ENCODE measurements around the gene LAMA3. TPM values are rescaled to one million over a fixed set of nuclear protein-coding genes. Genes with fewer than 3 reads are reported as not detected.

LAMA3 gene
- total RNA-seq, 1 experiment from 2014 or later = 6.4 TPM

DNA sequence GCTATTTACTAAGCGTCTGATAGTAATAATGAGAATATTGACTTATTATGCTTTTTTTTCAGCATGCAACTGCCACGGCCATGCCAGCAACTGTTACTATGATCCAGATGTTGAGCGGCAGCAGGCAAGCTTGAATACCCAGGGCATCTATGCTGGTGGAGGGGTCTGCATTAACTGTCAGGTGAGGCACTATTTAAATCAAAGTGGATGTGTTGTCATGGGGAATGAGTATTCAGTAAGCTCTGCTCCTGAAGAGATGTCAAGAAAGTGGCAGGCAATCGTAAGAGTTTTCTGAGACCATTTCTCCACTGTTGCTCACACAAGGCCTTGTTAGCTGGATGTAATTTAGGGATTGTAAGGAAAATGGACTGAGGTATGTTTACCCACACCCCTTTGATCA, 74.1 kb downstream of the LAMA3 start:
- no peak overlapping the region for H3K4me3 ChIP-seq
- no peak for DNase-seq
- no peaks in the 10 kb centered on the region for H3K27me3 ChIP-seq
- H3K9me3 ChIP-seq = no peaks in the 10 kb centered on the region; the same call in none of the 2 replicates
- H3K36me3 ChIP-seq = peaks cover 24% of the 10 kb centered on the region

DNA sequence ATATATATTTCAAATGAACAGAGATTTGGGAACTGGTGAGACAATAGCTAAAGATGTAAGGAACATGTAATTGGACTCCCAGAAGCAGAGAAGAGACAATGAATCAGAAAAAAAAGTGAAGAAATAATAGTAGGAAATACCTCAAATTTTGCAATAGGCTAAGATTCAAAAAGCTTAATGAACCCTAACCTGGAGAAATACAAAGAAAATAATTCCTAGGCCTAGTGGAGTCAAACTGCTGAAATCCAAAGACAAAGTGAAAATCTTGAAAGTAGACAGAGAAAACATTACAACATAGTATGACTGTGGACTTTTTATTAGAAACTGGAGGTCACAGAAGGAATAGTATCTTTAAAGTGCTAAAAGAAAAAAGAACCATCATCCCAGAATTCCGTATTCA, 76.7 kb downstream of the LAMA3 start:
- Histone ChIP-seq H3K4me3 (no peak overlapping the region), H3K27me3 (no peaks in the 10 kb centered on the region), H3K9me3 (no peaks in the 10 kb centered on the region; the same call in none of the 2 replicates), H3K36me3 (peaks cover 29% of the 10 kb centered on the region)
- DNase-seq = no peak

- Histone ChIP-seq H3K27me3 (no peaks in the 10 kb centered on the region), H3K4me3 (no peak overlapping the region), H3K36me3 (peaks cover 20% of the 10 kb centered on the region), H3K9me3 (no peaks in the 10 kb centered on the region; the same call in none of the 2 replicates)
- no peak for DNase-seq
Measured at GRCh38 chr18:23772327-23773024, 83.2 kb downstream of the LAMA3 start.

DNA sequence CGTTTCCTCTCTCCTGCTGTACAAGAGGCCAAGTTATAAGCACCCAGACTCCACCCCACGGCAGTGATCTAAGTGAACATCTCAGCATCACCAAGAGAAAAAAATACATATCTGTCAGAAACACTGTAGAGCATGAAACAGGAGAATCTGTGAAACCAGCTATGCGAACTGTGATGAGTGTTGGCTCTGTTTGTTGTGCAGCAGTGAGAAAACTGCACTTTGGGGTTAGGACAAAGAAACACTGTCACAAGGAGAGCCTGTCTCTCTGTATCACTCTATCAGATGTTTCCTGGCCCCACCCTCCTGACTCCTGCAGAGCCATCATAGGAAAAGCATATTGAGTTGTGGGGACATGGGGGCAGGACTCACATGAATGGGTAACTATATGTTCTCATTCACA, 87.1 kb downstream of the LAMA3 start:
- no peak for DNase-seq
- H3K27me3 ChIP-seq = no peaks in the 10 kb centered on the region
- no peaks in the 10 kb centered on the region for H3K9me3 ChIP-seq
- peaks cover 8% of the 10 kb centered on the region; the same call in 1 of the 2 replicates for H3K36me3 ChIP-seq
- no peak overlapping the region for H3K4me3 ChIP-seq

DNA sequence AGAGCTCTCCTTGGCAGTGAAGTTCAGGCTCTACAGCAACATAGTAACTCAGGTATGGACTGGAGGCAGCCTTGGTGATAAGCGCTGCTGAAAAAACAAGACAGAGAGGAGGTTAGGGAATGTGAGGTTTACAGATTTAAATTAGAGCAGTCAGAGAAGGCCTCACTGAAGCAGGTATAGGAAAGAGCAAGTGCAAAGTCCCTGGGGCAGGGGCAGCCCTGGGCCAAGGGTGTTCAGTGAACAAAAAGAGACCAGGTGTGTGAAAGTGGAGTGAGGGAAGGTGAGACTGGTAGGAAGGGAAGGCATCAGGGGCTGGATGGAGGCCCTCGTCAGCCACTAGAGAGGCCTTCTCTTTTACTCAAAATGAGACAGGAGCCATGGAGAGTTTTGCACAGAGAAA, 89.6 kb downstream of the LAMA3 start:
- Histone ChIP-seq H3K27me3 (no peaks in the 10 kb centered on the region), H3K4me3 (no peak overlapping the region), H3K9me3 (no peaks in the 10 kb centered on the region), H3K36me3 (peaks cover under 1% of the 10 kb centered on the region; the same call in 1 of the 2 replicates)
- DNase-seq = no peak

DNA sequence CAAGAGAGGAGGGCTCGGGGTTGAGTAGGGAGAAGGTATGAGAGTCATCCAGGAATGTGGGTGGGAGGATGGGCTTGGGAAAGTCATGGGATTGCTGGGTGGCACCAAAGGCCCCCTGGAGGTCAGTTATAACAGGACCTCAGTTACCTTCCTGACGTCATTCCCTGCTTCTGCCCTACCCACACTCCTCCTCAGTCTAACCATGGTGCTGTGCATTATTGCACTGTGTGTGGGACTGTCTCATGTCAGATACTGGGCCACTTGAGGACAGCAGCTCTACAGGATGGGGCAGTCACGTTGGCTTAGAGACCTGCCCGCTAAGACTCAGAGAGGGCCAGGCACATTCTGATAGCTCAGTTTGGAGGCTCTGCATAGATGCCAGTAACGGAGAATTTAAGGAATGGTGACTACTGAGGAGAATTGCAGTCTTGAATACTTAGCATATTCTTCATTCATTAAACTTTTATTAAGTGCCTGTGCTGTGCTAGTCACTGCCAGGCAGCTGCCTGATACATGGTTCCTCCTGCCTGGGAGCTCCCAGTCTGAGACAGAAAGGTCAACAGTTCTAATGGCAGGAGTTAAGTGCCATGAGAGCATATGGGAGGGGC, 90.5 kb downstream of the LAMA3 start:
- peak; percentile 9 for DNase-seq
- no peaks in the 10 kb centered on the region; the same call in none of the 2 replicates for H3K36me3 ChIP-seq
- H3K4me3 ChIP-seq = no peak overlapping the region
- H3K9me3 ChIP-seq = no peaks in the 10 kb centered on the region
- H3K27me3 ChIP-seq = no peaks in the 10 kb centered on the region

DNA sequence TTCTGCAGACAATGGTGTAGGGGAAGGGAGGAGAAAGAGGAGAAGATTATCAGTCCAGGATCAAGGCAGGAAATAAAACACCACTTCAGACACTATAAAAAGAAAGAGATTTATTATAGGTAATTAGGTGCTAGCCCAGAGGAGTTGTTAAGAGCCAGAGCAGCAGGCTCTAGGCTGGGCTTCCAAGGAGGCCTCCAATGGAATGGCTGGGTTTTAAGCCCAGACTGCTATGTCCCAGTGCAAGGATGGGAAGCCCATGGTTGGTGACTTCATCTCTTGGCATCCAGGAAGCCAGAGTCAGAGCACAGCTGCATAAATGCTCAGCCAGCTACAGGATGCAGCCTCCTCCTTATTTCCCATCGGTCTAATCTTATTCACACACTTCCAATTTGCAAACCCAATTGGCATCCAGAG, 95.6 kb downstream of the LAMA3 start:
- Histone ChIP-seq H3K36me3 (peaks cover 24% of the 10 kb centered on the region), H3K9me3 (peaks cover 2% of the 10 kb centered on the region; the same call in 1 of the 2 replicates), H3K27me3 (no peaks in the 10 kb centered on the region), H3K4me3 (no peak overlapping the region)
- DNase-seq = peak; percentile 60

GRCh38 chr18:23793051-23793450, 103.8 kb downstream of the LAMA3 start:
- no peak overlapping the region for H3K4me3 ChIP-seq
- no peak for DNase-seq
- no peaks in the 10 kb centered on the region for H3K27me3 ChIP-seq
- H3K9me3 ChIP-seq = no peaks in the 10 kb centered on the region
- peaks cover 5% of the 10 kb centered on the region for H3K36me3 ChIP-seq

DNA sequence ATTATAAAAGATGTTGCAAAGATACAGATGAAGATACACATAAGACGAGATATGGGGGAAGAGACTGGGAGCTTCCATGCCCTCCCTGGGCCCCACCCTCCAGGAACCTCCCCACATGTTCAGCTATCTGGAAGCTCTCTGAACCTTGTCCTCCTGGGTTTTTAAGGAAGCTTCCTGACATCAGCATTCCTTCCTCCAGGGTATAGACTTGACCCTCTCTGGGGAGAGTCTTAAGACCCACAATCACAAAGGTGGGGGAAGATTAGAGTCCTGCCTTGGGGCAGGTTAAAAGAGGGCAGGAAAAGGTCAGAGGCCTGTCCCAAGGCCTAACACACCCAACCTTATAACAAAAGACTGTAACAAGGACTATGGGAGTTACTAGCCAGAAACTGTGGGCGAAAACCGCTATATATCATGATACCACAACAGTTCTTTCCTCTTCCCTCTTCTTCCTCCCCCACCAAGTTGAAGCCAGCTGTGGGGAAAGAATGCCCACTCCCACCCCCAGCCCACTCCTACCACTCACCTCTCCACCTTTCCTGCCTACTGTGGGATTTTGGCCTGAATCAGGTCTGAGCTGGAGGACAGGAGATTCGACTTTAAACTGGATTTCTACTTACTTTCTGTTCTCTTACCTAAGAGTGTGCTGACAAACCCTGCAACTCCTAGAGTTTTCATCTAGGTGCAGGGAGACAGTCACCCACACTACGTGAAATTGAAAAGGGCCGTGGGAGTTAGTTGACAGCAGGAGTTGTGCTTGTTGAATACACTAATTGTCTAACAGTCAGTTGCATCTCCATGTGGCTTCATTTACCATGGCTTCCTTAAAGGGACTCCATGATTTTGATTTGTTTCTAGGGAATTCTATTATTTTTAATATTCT, 105.0 kb downstream of the LAMA3 start:
- no peak overlapping the region for H3K4me3 ChIP-seq
- no peaks in the 10 kb centered on the region for H3K9me3 ChIP-seq
- peaks cover 5% of the 10 kb centered on the region for H3K36me3 ChIP-seq
- H3K27me3 ChIP-seq = no peaks in the 10 kb centered on the region
- no peak for DNase-seq

- DNase-seq = peak; percentile 58
- Histone ChIP-seq H3K27me3 (no peaks in the 10 kb centered on the region), H3K9me3 (no peaks in the 10 kb centered on the region), H3K4me3 (no peak overlapping the region), H3K36me3 (peaks cover 15% of the 10 kb centered on the region)
Measured at GRCh38 chr18:23798249-23798648, 109.0 kb downstream of the LAMA3 start.

GRCh38 chr18:23798824-23799223, 109.6 kb downstream of the LAMA3 start:
- Histone ChIP-seq H3K27me3 (no peaks in the 10 kb centered on the region), H3K4me3 (no peak overlapping the region), H3K9me3 (no peaks in the 10 kb centered on the region), H3K36me3 (peaks cover 11% of the 10 kb centered on the region)
- DNase-seq = no peak

DNA sequence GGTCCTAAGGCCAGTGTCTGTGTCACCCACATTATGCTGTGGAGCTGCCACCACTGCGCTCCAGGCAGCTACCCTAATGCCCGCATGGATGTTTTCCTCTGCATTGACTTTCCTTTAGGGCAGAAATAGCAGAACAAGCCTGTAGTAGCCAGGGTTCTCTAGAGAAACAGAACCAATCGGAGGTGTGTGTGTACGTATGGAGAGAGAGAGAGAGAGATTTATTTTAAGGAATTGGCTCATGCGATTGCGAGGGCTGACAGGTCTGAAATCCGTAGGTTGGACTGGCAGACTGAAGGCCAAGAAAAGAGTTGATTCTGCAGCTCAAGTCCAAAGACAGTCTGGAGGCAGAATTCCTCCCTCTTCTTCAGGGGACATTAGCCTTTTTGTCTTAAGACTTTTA, 110.3 kb downstream of the LAMA3 start:
- Histone ChIP-seq H3K27me3 (no peaks in the 10 kb centered on the region), H3K36me3 (peaks cover 9% of the 10 kb centered on the region; the same call in 1 of the 2 replicates), H3K4me3 (no peak overlapping the region), H3K9me3 (no peaks in the 10 kb centered on the region)
- no peak for DNase-seq

- no peaks in the 10 kb centered on the region for H3K9me3 ChIP-seq
- peaks cover 12% of the 10 kb centered on the region for H3K36me3 ChIP-seq
- DNase-seq = no peak
- no peaks in the 10 kb centered on the region for H3K27me3 ChIP-seq
- no peak overlapping the region for H3K4me3 ChIP-seq
Measured at GRCh38 chr18:23800902-23801301, 111.6 kb downstream of the LAMA3 start.

- no peaks in the 10 kb centered on the region for H3K9me3 ChIP-seq
- no peak for DNase-seq
Measured at GRCh38 chr18:23802817-23803216, 113.6 kb downstream of the LAMA3 start.

DNA sequence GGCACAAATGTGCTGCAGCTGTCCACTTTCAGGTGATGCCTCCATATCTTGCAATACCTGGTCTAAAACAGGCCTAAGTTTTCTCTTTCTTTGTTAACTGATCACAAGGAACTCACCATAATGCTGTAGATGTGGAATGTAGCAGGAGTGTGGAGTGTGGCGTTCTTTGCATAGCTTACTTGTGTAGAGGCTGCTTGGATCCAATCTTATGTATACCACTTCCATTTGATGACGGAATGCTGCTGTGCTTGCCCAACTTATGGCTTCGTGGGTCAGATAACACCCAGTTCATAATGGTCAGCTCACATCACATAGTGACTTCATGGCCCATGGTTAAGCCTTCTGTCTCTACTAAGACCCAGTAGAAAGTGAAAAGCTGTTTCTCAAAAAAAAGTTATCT, 114.5 kb downstream of the LAMA3 start:
- no peak for DNase-seq
- Histone ChIP-seq H3K27me3 (no peaks in the 10 kb centered on the region), H3K4me3 (no peak overlapping the region), H3K9me3 (no peaks in the 10 kb centered on the region), H3K36me3 (peaks cover 14% of the 10 kb centered on the region)

More at GRCh38 chr18:23802817-23803216, 113.6 kb downstream of the LAMA3 start:
- Histone ChIP-seq H3K4me3 (no peak overlapping the region), H3K27me3 (no peaks in the 10 kb centered on the region), H3K36me3 (peaks cover 14% of the 10 kb centered on the region)

GRCh38 chr18:23805898-23806297, 116.6 kb downstream of the LAMA3 start:
- H3K9me3 ChIP-seq = no peaks in the 10 kb centered on the region
- H3K36me3 ChIP-seq = peaks cover 14% of the 10 kb centered on the region
- no peak for DNase-seq
- H3K27me3 ChIP-seq = no peaks in the 10 kb centered on the region
- no peak overlapping the region for H3K4me3 ChIP-seq

GRCh38 chr18:23809415-23809814, 120.2 kb downstream of the LAMA3 start:
- no peaks in the 10 kb centered on the region for H3K9me3 ChIP-seq
- DNase-seq = no peak
- no peaks in the 10 kb centered on the region for H3K27me3 ChIP-seq
- H3K36me3 ChIP-seq = peaks cover 4% of the 10 kb centered on the region
- no peak overlapping the region for H3K4me3 ChIP-seq
